T-helper 9 cell (primary cell): ENCODE results near the gene GPC5.

Experiments used
- DNase-seq: peaks from one replicate; pipeline ENCODE4 v3.0.0-alpha.2; 2020

The GPC5 gene

GRCh38 chr13:91464336-91464735 lies 65.9 kb downstream of the GPC5 start:
- no peak for DNase-seq

GRCh38 chr13:91467236-91467635 lies 68.8 kb downstream of the GPC5 start:
- DNase-seq = no peak

GRCh38 chr13:91468301-91468700 lies 69.9 kb downstream of the GPC5 start:
- DNase-seq = no peak

GRCh38 chr13:91470084-91470621 lies 71.7 kb downstream of the GPC5 start:
- DNase-seq = no peak

- DNase-seq = no peak
These were observed 72.3 kb downstream of the GPC5 start for GRCh38 chr13:91470681-91471080.

GRCh38 chr13:91482427-91482826 lies 84.0 kb downstream of the GPC5 start:
- DNase-seq = no peak

- no peak for DNase-seq
These were observed 93.6 kb downstream of the GPC5 start for GRCh38 chr13:91491980-91492379.

- DNase-seq = no peak
These were observed 95.0 kb downstream of the GPC5 start for GRCh38 chr13:91493442-91493841.

GRCh38 chr13:91498298-91498697 lies 99.9 kb downstream of the GPC5 start:
- DNase-seq = no peak

GRCh38 chr13:91504216-91504615 lies 105.8 kb downstream of the GPC5 start:
- DNase-seq = no peak

- DNase-seq = no peak
These were observed 108.3 kb downstream of the GPC5 start for GRCh38 chr13:91506759-91507158.

- DNase-seq = no peak
These were observed 111.6 kb downstream of the GPC5 start for GRCh38 chr13:91510058-91510457.

- no peak for DNase-seq
These were observed 115.4 kb downstream of the GPC5 start for GRCh38 chr13:91513790-91514189.

GRCh38 chr13:91516799-91517198 lies 118.4 kb downstream of the GPC5 start:
- no peak for DNase-seq

GRCh38 chr13:91520952-91521351 lies 122.5 kb downstream of the GPC5 start:
- no peak for DNase-seq

- no peak for DNase-seq
These were observed 124.7 kb downstream of the GPC5 start for GRCh38 chr13:91523116-91523515.

- no peak for DNase-seq
These were observed 128.2 kb downstream of the GPC5 start for GRCh38 chr13:91526543-91527033.

- no peak for DNase-seq
These were observed 131.5 kb downstream of the GPC5 start for GRCh38 chr13:91529739-91530482.

GRCh38 chr13:91531646-91532045 lies 133.2 kb downstream of the GPC5 start:
- DNase-seq = no peak

- no peak for DNase-seq
These were observed 134.9 kb downstream of the GPC5 start for GRCh38 chr13:91533354-91533753.

GRCh38 chr13:91534996-91535395 lies 136.6 kb downstream of the GPC5 start:
- no peak for DNase-seq

GRCh38 chr13:91537376-91537775 lies 139.0 kb downstream of the GPC5 start:
- DNase-seq = no peak

GRCh38 chr13:91539286-91540157 lies 141.1 kb downstream of the GPC5 start:
- DNase-seq = no peak
